T-helper 1 cell treated with Interleukin-12 subunit alpha and Interleukin-12 subunit beta and Interleukin-4 antibody, amounts not matched to agents 30 μg/mL and 1 μg/mL, for 36 hours (primary cell): ENCODE measurements around the gene DAB2IP.

Experiments
- H3K27ac Mint-ChIP-seq: one replicate; pipeline ENCODE4 v1.8.0; 2021; ENCODE audit warnings: mild to moderate bottlenecking, mixed read lengths
- H3K27me3 Mint-ChIP-seq: one replicate; pipeline ENCODE4 v1.8.0; 2021; ENCODE audit warnings: low read depth, mixed read lengths
- H3K36me3 Mint-ChIP-seq: one replicate; pipeline ENCODE4 v1.8.0; 2021; ENCODE audit warnings: low read depth, mixed read lengths
- H3K4me1 Mint-ChIP-seq: one replicate; pipeline ENCODE4 v1.8.0; 2021; ENCODE audit warnings: low read depth, mixed read lengths
- H3K4me3 Mint-ChIP-seq: one replicate; pipeline ENCODE4 v1.8.0; 2021; ENCODE audit warnings: mild to moderate bottlenecking, moderate library complexity, mixed read lengths
- H3K9me3 Mint-ChIP-seq: one replicate; pipeline ENCODE4 v1.8.0; 2021; ENCODE audit warnings: mixed read lengths

The DAB2IP gene

DNA sequence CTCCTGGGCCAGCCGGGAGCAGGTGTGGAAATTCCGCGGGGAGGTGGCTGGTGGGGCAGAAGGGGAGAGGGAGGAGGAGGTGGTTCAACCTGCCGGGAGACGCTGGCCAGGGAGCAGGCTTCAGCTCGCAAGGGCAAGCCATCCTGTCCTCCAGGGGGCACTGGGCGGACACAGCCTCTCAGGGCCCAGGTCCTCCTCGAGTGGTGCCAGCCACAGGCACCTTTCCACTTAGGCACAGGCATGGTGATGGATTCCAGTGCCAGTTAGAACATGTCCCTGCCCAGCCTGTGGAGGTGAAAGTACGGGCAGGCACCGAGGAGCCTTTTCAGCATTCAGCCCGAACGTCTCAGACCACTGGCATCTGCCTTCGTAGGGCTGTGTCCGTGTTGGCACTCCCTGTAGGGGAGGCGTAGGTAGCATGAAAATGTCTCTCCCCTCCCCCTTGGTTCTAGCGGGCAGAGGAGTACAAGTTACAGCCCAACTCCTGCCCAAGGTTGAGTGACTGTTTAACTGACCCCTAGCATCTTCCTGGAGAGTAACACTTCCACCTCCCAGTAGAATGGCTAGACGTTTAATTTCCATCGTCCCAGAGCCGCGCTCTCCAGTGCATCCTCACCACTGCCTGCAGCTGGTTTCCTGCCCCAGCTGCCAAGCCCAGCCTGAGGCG lies 48.9 kb downstream of the DAB2IP start:
- Mint-ChIP-seq H3K27ac (no peak overlapping the region), H3K27me3 (peaks cover 77% of the 10 kb centered on the region), H3K4me1 (peaks cover 11% of the 10 kb centered on the region), H3K36me3 (no peaks in the 10 kb centered on the region), H3K4me3 (no peak overlapping the region), H3K9me3 (no peaks in the 10 kb centered on the region)

DNA sequence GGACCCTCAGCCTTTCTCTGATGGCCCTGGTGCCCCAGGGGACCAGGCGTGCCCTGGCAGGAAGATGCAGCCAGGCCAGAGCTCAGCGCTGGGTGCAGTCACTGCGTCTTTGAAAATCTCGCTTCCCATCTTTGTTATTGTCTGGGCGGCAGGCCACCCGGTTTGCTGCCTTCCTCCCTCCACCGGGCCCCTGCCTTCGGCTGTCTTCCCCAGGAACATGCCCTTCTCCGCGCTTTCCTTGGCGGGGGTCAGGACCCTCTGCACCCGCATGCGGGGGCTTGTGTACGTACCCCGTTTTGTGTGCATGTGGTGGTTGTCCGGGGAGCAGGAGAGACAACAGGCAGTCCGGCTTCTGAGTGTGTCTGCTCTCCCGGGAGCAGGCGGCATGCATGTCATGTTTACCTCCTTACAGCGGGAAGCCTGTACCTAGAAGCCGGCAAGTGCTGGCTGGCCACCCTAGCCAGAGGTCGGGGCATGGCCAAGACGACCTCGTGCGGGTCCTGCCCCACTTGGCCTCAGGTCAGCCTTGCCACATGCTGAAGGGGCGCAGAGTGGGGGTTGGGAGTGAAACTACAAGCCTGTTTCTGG lies 49.5 kb downstream of the DAB2IP start:
- Mint-ChIP-seq H3K4me3 (no peak overlapping the region), H3K27me3 (peaks cover 78% of the 10 kb centered on the region), H3K36me3 (no peaks in the 10 kb centered on the region), H3K4me1 (peaks cover 11% of the 10 kb centered on the region), H3K9me3 (no peaks in the 10 kb centered on the region), H3K27ac (no peak overlapping the region)

DNA sequence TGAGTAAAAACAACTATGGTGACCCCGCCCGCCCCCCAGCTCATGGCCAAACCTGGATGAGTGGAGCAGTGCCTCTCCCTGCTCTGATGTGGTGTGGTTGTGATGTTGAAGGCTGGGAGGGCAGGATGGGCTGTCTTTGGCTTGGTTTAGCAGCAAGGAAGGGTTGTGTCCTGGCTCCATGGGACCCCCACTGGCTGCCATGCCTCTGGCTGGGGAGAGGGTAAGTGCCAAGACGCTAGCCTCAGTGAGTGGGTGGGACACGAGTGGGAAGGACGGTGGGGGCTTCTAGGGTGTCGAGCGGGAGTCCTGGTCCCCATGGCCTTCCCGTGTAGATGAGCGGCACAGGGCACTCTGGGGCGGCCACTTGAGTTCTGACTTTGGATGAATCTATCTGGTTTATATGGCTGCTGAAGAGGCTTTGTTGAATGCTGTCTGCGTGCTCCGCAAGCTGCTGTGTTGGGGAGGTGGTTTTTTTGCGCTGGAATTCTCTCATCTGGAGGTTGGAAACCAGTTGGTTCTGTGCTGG lies 50.4 kb downstream of the DAB2IP start:
- H3K9me3 Mint-ChIP-seq: no peaks in the 10 kb centered on the region
- no peak overlapping the region for H3K4me3 Mint-ChIP-seq
- H3K27me3 Mint-ChIP-seq: peaks cover 72% of the 10 kb centered on the region

DNA sequence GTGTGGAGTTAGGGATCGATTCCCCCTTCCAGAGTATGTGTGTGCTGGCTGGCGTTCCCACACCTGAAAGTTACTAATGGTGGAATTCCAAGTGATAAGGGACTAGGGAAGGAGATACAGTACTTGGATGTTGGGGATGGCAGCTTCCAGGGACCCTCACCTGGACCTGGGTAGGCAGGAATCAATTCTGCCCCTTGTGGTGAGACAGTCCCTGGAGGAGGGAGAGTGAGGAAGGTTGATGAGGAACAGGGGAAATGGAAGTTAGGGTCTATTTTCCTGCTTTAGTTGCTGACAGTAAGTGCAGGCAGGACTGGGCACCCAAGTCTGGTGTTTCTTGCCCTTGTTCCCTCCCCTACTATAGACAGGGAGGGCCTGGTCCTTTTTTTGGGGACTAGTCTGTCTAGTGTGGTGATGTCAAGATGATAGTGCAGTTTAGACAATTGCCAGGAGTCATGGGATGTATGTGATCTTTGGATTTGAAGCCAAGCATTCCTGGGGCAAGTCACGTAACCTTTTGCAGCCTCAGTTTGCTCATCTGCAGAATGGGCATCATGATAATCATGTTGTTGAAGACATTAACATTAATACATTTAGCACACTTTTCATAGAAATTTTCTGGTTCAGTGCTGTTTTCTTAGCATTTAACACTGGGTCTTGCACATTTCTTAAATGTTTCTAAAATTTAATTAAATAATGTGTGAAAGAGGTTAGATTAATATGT lies 51.7 kb downstream of the DAB2IP start:
- no peaks in the 10 kb centered on the region for H3K9me3 Mint-ChIP-seq
- no peak overlapping the region for H3K4me3 Mint-ChIP-seq
- no peak overlapping the region for H3K27ac Mint-ChIP-seq
- no peaks in the 10 kb centered on the region for H3K36me3 Mint-ChIP-seq
- peaks cover 58% of the 10 kb centered on the region for H3K27me3 Mint-ChIP-seq
- H3K4me1 Mint-ChIP-seq: peaks cover 11% of the 10 kb centered on the region

More for the DNA sequence above, 50.4 kb downstream of the DAB2IP start:
- no peak overlapping the region for H3K27ac Mint-ChIP-seq
- no peaks in the 10 kb centered on the region for H3K36me3 Mint-ChIP-seq
- peaks cover 8% of the 10 kb centered on the region for H3K4me1 Mint-ChIP-seq

DNA sequence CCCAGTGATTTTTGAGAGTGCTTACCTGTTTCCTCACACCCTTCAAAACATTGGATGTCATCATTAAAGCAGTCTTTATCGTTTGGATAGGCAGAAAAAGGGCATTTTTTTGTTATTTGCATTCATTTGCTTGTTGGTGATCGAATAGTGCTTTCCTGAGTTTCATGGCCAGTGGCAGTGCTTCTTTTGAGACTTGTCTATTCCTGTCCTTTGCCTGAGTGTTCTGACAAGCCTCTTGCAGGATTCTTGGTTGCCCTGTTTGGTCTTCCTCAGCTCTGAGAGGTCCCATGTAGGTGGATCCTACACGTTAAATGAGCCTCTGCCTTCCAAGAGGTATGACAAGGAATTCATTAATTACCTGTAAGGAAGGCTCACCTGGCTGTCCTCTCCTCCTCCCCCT lies 52.8 kb downstream of the DAB2IP start:
- H3K27me3 Mint-ChIP-seq: peaks cover 54% of the 10 kb centered on the region
- no peaks in the 10 kb centered on the region for H3K36me3 Mint-ChIP-seq
- no peaks in the 10 kb centered on the region for H3K9me3 Mint-ChIP-seq
- no peak overlapping the region for H3K4me3 Mint-ChIP-seq
- H3K27ac Mint-ChIP-seq: no peak overlapping the region
- peaks cover 18% of the 10 kb centered on the region for H3K4me1 Mint-ChIP-seq

DNA sequence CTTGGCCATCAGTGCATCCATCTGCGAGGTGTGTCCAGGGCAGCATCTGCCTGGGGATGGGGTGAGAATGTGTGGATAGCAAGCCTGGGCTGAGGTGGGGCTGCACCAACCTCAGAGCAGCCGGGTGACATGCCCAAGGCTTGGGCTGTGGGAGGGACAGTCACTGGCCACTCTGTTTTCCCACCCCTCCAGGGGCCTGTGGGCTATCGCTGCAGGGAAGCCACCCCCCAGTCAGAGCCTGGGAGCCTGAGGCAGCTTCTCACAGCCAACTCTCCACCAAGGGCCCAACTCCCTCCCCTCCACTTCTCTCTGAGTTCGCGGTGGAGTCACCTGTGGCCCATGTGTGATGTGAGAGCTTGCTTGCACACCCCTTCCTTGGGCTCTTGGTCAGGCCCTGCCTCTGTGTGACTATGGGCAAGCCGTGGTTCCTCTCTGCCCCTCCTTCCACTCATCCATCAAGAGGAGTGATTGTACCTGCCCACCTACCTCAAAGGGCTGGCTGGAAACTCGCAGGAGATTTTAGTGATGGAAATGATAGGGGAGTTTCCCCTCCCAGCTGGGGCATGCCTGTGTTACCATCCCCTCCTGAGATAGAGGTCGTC lies 54.8 kb downstream of the DAB2IP start:
- Mint-ChIP-seq H3K9me3 (no peaks in the 10 kb centered on the region), H3K27ac (no peak overlapping the region), H3K27me3 (peaks cover 40% of the 10 kb centered on the region), H3K36me3 (no peaks in the 10 kb centered on the region), H3K4me3 (no peak overlapping the region), H3K4me1 (peaks cover 20% of the 10 kb centered on the region)

DNA sequence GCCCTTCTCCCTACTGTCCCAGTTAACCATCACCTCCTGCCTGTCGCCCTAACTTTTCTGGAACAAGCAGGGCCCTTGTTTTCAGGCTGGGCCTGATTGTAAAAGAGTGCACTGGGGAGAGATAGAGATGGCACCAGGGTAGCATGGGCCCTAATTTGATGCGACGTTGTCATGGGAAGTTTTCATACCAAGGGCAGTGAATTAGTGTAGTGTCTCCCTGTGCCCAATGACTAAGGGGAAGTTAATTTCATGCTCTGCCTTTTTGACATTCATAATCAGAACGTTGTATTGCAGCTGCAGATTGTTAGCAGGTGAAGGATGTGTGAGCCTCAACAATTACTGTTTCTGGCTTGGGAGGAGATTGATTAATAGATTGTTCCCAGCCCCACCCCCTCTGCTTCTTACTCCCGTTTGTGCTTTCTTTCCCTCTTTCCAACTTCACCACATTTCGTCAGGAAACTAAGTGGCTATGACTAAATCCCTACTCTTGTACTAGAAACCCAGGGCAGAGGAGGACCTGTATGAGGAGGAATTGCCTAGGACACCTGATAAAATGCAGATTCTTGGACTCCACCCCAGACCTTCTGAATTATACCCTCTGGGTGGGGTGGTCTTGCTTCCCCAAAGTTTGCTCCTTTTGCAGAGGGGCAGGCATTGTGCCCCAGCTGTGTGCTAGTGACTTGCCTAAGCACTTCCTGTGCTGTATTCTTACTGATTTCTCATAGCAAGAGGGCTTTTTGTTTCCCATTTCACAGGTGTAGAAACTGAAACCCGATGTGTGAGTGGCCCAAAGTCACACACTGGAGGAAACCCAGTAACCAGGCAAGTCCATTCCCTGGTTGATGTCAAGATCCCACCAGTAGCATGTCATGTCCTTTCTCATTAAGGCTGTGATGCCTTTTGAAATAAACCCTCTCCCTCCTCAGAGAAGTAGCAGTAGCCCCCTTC lies 56.3 kb downstream of the DAB2IP start:
- peaks cover 20% of the 10 kb centered on the region for H3K4me1 Mint-ChIP-seq
- no peak overlapping the region for H3K4me3 Mint-ChIP-seq
- peak overlapping the region; percentile 64 for H3K27ac Mint-ChIP-seq
- H3K36me3 Mint-ChIP-seq: no peaks in the 10 kb centered on the region
- peaks cover 25% of the 10 kb centered on the region for H3K27me3 Mint-ChIP-seq
- no peaks in the 10 kb centered on the region for H3K9me3 Mint-ChIP-seq

DNA sequence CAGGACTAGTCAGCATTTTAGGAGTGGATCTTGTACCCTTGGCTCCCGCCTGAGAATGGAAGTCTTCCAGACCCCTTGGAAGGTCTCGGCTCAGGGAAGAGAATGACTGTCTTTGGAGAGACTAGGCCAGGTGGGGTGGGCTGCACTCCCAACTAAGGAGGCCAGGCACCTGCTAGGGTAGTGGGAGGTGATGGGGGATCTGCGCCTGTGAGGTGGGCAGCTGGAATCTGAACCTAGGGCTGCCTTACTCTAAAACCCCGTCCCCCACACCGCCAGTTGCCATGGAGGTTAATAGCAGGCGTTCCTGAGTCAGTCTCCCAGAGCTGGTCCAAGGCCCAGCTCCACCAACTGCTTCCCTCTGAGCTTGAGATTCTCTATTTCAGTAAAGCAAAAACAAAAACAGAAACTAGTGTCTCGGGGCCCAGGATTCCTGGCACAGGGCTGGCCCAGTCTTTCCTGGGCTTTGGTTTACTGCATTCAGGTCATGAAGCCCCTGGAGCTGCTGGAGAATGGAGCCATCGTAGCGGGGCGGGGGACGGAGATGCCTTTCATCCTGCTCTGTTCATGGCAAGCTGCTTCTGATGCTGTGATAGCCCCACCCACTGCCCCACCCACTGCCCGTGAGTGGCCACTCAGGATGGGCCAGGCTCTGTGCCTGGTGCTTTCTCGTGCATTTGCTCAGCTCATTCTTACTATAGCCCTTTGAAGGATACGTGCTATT lies 57.5 kb downstream of the DAB2IP start:
- Mint-ChIP-seq H3K9me3 (no peaks in the 10 kb centered on the region), H3K27ac (no peak overlapping the region), H3K36me3 (no peaks in the 10 kb centered on the region), H3K4me1 (peaks cover 20% of the 10 kb centered on the region), H3K4me3 (no peak overlapping the region), H3K27me3 (peaks cover 14% of the 10 kb centered on the region)

DNA sequence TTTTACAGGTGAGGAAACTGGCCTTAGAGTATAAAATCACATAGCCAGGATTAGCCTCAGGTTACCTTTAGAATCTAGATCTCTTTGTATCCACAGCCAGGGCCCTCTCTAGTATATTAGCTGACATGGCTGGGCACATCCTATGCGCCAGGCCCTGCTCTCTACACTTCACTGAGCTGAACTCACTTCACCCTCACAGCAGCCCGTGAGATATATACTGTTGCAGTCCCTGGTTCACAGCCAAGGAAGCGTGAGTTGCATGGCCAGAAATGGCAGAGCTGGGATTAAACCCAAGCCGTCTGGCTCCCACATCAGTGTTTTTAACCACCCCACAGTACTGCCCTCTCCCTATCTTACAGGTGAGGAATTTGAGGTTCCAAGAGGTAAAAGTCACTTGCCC lies 58.4 kb downstream of the DAB2IP start:
- no peaks in the 10 kb centered on the region for H3K9me3 Mint-ChIP-seq
- peaks cover 6% of the 10 kb centered on the region for H3K27me3 Mint-ChIP-seq
- H3K27ac Mint-ChIP-seq: no peak overlapping the region
- no peak overlapping the region for H3K4me3 Mint-ChIP-seq
- H3K36me3 Mint-ChIP-seq: no peaks in the 10 kb centered on the region
- peaks cover 20% of the 10 kb centered on the region for H3K4me1 Mint-ChIP-seq

DNA sequence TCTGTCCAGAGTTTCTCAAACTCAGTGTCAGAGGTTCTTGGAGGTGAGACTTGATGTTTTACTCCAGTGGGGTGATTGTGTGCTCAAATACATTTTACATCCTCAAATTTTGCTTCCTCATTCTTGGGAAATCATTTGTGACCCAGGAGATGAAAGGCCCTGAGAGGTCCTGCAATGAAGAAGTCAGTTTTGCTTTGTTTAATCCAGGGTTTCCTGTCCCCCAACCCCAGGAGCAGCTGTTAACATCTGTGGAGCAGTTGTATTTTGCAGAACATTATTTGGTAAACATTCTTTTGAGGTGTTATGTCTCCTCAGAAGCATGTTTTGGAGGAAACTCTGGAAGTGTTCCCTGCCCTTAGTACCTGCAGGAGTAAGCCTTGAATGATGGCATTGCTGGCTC lies 59.8 kb downstream of the DAB2IP start:
- Mint-ChIP-seq H3K27ac (no peak overlapping the region), H3K4me1 (peaks cover 20% of the 10 kb centered on the region), H3K36me3 (no peaks in the 10 kb centered on the region)

DNA sequence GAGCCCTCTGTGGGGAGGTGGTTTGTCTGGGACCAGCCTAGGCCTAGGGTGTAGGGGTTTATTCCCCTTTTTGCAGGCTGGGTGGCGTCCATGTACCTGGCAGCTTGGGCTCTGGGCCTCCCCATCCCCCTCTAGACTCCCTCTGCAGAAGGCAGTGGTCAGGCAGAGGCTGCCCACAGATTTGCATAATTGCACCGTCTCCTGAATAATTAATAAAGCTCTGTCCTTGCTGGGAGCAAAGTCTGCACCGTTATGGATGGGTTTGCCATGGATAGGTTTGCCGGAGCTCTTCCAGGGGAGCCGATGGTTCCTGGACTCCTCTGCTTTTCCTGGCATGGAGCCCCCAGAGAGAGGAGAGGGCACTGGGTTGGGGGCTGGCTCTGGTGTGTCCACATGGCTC lies 60.4 kb downstream of the DAB2IP start:
- Mint-ChIP-seq H3K4me3 (no peak overlapping the region), H3K27me3 (no peaks in the 10 kb centered on the region), H3K4me1 (peaks cover 20% of the 10 kb centered on the region), H3K9me3 (no peaks in the 10 kb centered on the region), H3K27ac (no peak overlapping the region), H3K36me3 (no peaks in the 10 kb centered on the region)

More for the DNA sequence above, 59.8 kb downstream of the DAB2IP start:
- Mint-ChIP-seq H3K27me3 (no peaks in the 10 kb centered on the region), H3K9me3 (no peaks in the 10 kb centered on the region), H3K4me3 (no peak overlapping the region)

DNA sequence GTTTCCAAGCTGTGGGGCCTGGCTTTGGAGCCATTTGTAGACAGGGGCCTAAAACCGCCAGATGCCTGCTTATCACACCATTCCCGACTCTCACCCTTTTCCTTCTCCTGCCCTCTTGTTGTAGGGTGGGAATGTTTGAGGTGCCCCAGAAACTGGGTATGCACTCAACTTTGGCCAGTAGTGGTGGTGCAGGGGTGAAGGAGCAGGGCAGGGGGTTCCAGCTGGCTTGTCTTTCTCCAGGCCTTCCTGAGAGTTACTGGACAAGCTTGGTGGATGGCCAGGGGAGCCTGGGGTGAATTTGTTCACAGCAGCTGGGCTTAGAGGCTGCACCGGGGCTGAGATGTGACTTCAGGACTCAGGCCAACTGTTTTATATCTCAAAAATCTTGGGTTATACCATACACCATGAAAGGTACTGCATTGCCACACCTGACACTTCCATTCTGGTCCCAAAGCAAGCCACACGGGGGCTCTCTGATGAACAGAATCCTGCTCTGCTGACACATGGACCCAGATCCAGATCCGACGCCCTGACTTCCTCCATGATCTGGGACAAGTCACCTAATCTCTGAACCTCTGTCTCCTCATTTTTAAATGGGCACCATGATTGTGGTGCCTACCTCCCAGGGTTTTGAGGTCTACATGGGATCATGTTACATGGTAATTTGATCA lies 62.1 kb downstream of the DAB2IP start:
- Mint-ChIP-seq H3K36me3 (no peaks in the 10 kb centered on the region), H3K27ac (no peak overlapping the region), H3K27me3 (no peaks in the 10 kb centered on the region), H3K4me3 (no peak overlapping the region), H3K4me1 (peaks cover 6% of the 10 kb centered on the region), H3K9me3 (no peaks in the 10 kb centered on the region)

DNA sequence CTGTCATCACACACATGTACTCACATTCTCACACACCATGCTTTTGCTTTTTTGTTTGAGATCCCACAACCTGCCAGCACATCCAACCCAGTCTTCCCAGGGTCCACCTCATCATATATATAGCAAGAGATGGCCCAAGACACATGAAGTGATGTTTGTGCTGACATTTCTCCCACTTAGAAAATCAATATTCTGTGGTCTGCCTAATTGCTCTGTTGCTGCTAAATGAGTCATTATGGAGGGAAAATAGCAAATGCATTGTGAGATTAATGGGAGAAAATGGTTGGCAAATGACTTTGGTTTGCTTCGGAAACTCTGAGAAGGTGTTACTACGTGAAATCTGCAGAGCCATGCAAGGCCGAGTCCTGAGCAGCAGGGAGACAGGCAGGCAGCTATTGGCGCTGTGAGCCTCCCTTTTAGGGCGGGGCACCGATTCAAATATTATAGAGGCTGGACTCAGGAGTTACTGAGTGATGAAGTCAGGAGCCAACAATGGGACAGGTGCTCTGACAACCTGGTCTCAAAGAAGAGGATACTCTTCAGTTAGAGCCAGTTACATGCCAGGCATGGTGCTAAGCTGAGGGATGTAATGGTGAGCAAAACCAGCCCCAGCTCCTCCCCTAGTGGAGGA lies 62.8 kb downstream of the DAB2IP start:
- no peaks in the 10 kb centered on the region for H3K27me3 Mint-ChIP-seq
- H3K9me3 Mint-ChIP-seq: no peaks in the 10 kb centered on the region
- peaks cover 2% of the 10 kb centered on the region for H3K4me1 Mint-ChIP-seq
- no peak overlapping the region for H3K27ac Mint-ChIP-seq
- no peaks in the 10 kb centered on the region for H3K36me3 Mint-ChIP-seq
- no peak overlapping the region for H3K4me3 Mint-ChIP-seq
